Stomach smooth muscle (tissue), 2 donors: Measurements from ENCODE around the gene PRDM15.

Experiments used
- H3K27ac ChIP-seq: one replicate; pipeline ENCODE4 v1.7.0; 2013; ENCODE audit warnings: mild to moderate bottlenecking, low read length, inconsistent platforms
- H3K27me3 ChIP-seq, 2 donors: one replicate each; pipeline ENCODE4 v1.7.0; 2013; ENCODE audit warnings: low read length in 2 of 2; ENCODE audit not compliant: insufficient read depth in 2 of 2, control insufficient read depth in 1 of 2
- H3K36me3 ChIP-seq, 2 donors: one replicate each; pipeline ENCODE4 v1.7.0; 2013; ENCODE audit warnings: low read length in 2 of 2; ENCODE audit not compliant: control insufficient read depth in 2 of 2, insufficient read depth in 2 of 2
- H3K4me1 ChIP-seq: one replicate; pipeline ENCODE4 v1.7.0; 2013; ENCODE audit warnings: low read length; ENCODE audit not compliant: control insufficient read depth, insufficient read depth
- H3K4me3 ChIP-seq, 2 donors: one replicate each; pipeline ENCODE4 v1.7.0; 2013; ENCODE audit warnings: low read length in 2 of 2
- H3K9ac ChIP-seq, 2 donors: one replicate each; pipeline ENCODE4 v1.7.0; 2013; ENCODE audit warnings: low read length in 2 of 2, mild to moderate bottlenecking in 1 of 2
- H3K9me3 ChIP-seq, 2 donors: one replicate each; pipeline ENCODE4 v1.7.0; 2013; ENCODE audit warnings: low read length in 2 of 2; ENCODE audit not compliant: control insufficient read depth in 2 of 2
- donor health status: healthy.
- donor health status: Pancreatic carcinoma.

PRDM15 gene

GRCh38 chr21:41760411-41760810 lies 118.7 kb downstream of the PRDM15 start:
- no peaks in the 10 kb centered on the region for H3K9me3 ChIP-seq
- H3K9ac ChIP-seq = no peak overlapping the region
- no peak overlapping the region for H3K4me3 ChIP-seq
- H3K4me1 ChIP-seq = peaks cover 6% of the 10 kb centered on the region
- peaks cover 42 to 55% of the 10 kb centered on the region in 2 donors for H3K27me3 ChIP-seq
- no peaks in the 10 kb centered on the region for H3K36me3 ChIP-seq
- H3K27ac ChIP-seq = no peak overlapping the region

- H3K27me3 ChIP-seq = peaks cover 37 to 50% of the 10 kb centered on the region in 2 donors
- peaks cover 6% of the 10 kb centered on the region for H3K4me1 ChIP-seq
- no peak overlapping the region for H3K27ac ChIP-seq
- no peaks in the 10 kb centered on the region for H3K36me3 ChIP-seq
- no peaks in the 10 kb centered on the region for H3K9me3 ChIP-seq
- no peak overlapping the region for H3K9ac ChIP-seq
- H3K4me3 ChIP-seq = no peak overlapping the region
Observed at GRCh38 chr21:41759926-41760325, 119.2 kb downstream of the PRDM15 start.

GRCh38 chr21:41759214-41759840 lies 119.8 kb downstream of the PRDM15 start:
- Histone ChIP-seq H3K4me1 (peaks cover 6% of the 10 kb centered on the region), H3K27me3 (peaks cover 31 to 44% of the 10 kb centered on the region in 2 donors), H3K36me3 (no peaks in the 10 kb centered on the region), H3K9ac (no peak overlapping the region), H3K9me3 (no peaks in the 10 kb centered on the region), H3K27ac (no peak overlapping the region), H3K4me3 (no peak overlapping the region)

GRCh38 chr21:41758550-41758949 lies 120.6 kb downstream of the PRDM15 start:
- no peak overlapping the region for H3K9ac ChIP-seq
- H3K4me1 ChIP-seq = peaks cover 6% of the 10 kb centered on the region

GRCh38 chr21:41755934-41756773 lies 123.0 kb downstream of the PRDM15 start:
- Histone ChIP-seq H3K36me3 (no peaks in the 10 kb centered on the region), H3K9me3 (no peaks in the 10 kb centered on the region), H3K27me3 (peaks cover 11 to 13% of the 10 kb centered on the region in 2 donors)

More at GRCh38 chr21:41758550-41758949, 120.6 kb downstream of the PRDM15 start:
- H3K27ac ChIP-seq = no peak overlapping the region
- H3K36me3 ChIP-seq = no peaks in the 10 kb centered on the region
- no peak overlapping the region for H3K4me3 ChIP-seq
- peaks cover 26 to 37% of the 10 kb centered on the region in 2 donors for H3K27me3 ChIP-seq
- no peaks in the 10 kb centered on the region for H3K9me3 ChIP-seq

GRCh38 chr21:41755258-41755933 lies 123.7 kb downstream of the PRDM15 start:
- H3K9ac ChIP-seq = no peak overlapping the region
- H3K27ac ChIP-seq = no peak overlapping the region
- H3K36me3 ChIP-seq = no peaks in the 10 kb centered on the region
- no peaks in the 10 kb centered on the region for H3K9me3 ChIP-seq
- no peaks in the 10 kb centered on the region for H3K4me1 ChIP-seq
- H3K27me3 ChIP-seq = peaks cover 6 to 7% of the 10 kb centered on the region in 2 donors
- H3K4me3 ChIP-seq = no peak overlapping the region

More at GRCh38 chr21:41755934-41756773, 123.0 kb downstream of the PRDM15 start:
- Histone ChIP-seq H3K9ac (no peak overlapping the region), H3K4me3 (no peak overlapping the region), H3K27ac (no peak overlapping the region), H3K4me1 (no peaks in the 10 kb centered on the region)

GRCh38 chr21:41754479-41754891 lies 124.7 kb downstream of the PRDM15 start:
- Histone ChIP-seq H3K9ac (no peak overlapping the region), H3K9me3 (no peaks in the 10 kb centered on the region), H3K4me1 (no peaks in the 10 kb centered on the region), H3K36me3 (no peaks in the 10 kb centered on the region), H3K27ac (no peak overlapping the region), H3K4me3 (no peak overlapping the region), H3K27me3 (peaks cover under 1 to 1% of the 10 kb centered on the region in 2 donors)

- no peaks in the 10 kb centered on the region for H3K36me3 ChIP-seq
- no peaks in the 10 kb centered on the region for H3K4me1 ChIP-seq
- no peak overlapping the region for H3K27ac ChIP-seq
- no peak overlapping the region for H3K4me3 ChIP-seq
- peaks cover 0 to 3% of the 10 kb centered on the region in 2 donors for H3K27me3 ChIP-seq
- no peaks in the 10 kb centered on the region for H3K9me3 ChIP-seq
- H3K9ac ChIP-seq = no peak overlapping the region
Observed at GRCh38 chr21:41753006-41753898, 125.9 kb downstream of the PRDM15 start.

GRCh38 chr21:41752231-41752681 lies 126.9 kb downstream of the PRDM15 start:
- H3K27ac ChIP-seq = no peak overlapping the region
- no peaks in the 10 kb centered on the region for H3K4me1 ChIP-seq
- H3K36me3 ChIP-seq = no peaks in the 10 kb centered on the region
- peaks cover under 1 to 3% of the 10 kb centered on the region in 2 donors for H3K27me3 ChIP-seq
- H3K9me3 ChIP-seq = no peaks in the 10 kb centered on the region
- H3K4me3 ChIP-seq = no peak overlapping the region
- H3K9ac ChIP-seq = no peak overlapping the region

GRCh38 chr21:41751611-41752011 lies 127.5 kb downstream of the PRDM15 start:
- Histone ChIP-seq H3K36me3 (no peaks in the 10 kb centered on the region), H3K4me3 (no peak overlapping the region), H3K9ac (no peak overlapping the region), H3K9me3 (no peaks in the 10 kb centered on the region), H3K27me3 (peaks cover 3 to 4% of the 10 kb centered on the region in 2 donors), H3K4me1 (no peaks in the 10 kb centered on the region), H3K27ac (no peak overlapping the region)
